SU-DHL-6 (cell line): ENCODE results near the gene NRL.

ENCODE experiments used
- H2AFZ ChIP-seq: fragments of 200-600 bp; sonication (generic); 2 replicates; pipeline ENCODE4 v1.6.1; 2014; ENCODE audit warnings: low read depth, mild to moderate bottlenecking, moderate library complexity, mixed read lengths, antibody characterized with exemption, low read length; ENCODE audit not compliant: severe bottlenecking
- H3F3A ChIP-seq: fragments of 200-600 bp; shearing (Covaris generic); 2 replicates; pipeline ENCODE4 v1.6.0; 2016; ENCODE audit warnings: antibody characterized with exemption, mild to moderate bottlenecking; ENCODE audit not compliant: insufficient read depth
- H3K27ac ChIP-seq: fragments of 200-600 bp; sonication (generic); 2 replicates; pipeline ENCODE4 v1.5.1; 2016; ENCODE audit warnings: low read depth, mild to moderate bottlenecking, low read length, moderate library complexity, mixed read lengths
- H3K27me3 ChIP-seq: fragments of 200-600 bp; sonication (generic), shearing (Covaris generic); 2 replicates; pipeline ENCODE4 v1.6.0; 2014; ENCODE audit warnings: mild to moderate bottlenecking, low read length
- H3K36me3 ChIP-seq: fragments of 200-600 bp; sonication (generic); 2 replicates; pipeline ENCODE4 v1.6.1; 2014; ENCODE audit warnings: mild to moderate bottlenecking, low read length, mixed read lengths
- H3K4me2 ChIP-seq: fragments of 300-600, 200-600 bp; shearing (Covaris generic), sonication (generic); 2 replicates; pipeline ENCODE4 v1.6.0; 2014; ENCODE audit warnings: low read length, low read depth, mild to moderate bottlenecking; ENCODE audit not compliant: poor library complexity, severe bottlenecking
- H3K4me3 ChIP-seq: fragments of 200-600 bp; sonication (generic); 2 replicates; pipeline ENCODE4 v1.5.1; 2014; ENCODE audit warnings: antibody characterized with exemption, low read length, mild to moderate bottlenecking, mixed read lengths; ENCODE audit not compliant: insufficient read depth, poor library complexity, severe bottlenecking
- H3K79me2 ChIP-seq: fragments of 200-600 bp; sonication (generic); 2 replicates; pipeline ENCODE4 v1.6.1; 2014; ENCODE audit warnings: mild to moderate bottlenecking, low read length, moderate library complexity; ENCODE audit not compliant: insufficient read depth
- H3K9ac ChIP-seq: fragments of 200-600 bp; sonication (generic); 2 replicates; pipeline ENCODE4 v1.7.0; 2014; ENCODE audit warnings: mild to moderate bottlenecking, low read length
- H3K9me2 ChIP-seq: fragments of 200-600 bp; sonication (generic); replicated peaks from 2 replicates; pipeline ENCODE4 v1.6.1; 2014; ENCODE audit warnings: low read length; ENCODE audit not compliant: insufficient read depth
- H3K9me3 ChIP-seq: fragments of 200-600 bp; sonication (generic); 2 replicates; pipeline ENCODE4 v1.6.1; 2014; ENCODE audit warnings: low read length, mixed read lengths; ENCODE audit not compliant: insufficient read depth
- H4K20me1 ChIP-seq: fragments of 200-600 bp; sonication (generic); 2 replicates; pipeline ENCODE4 v1.6.1; 2014; ENCODE audit warnings: low read depth, mild to moderate bottlenecking, antibody characterized with exemption, low read length, moderate library complexity, mixed read lengths
- CTCF ChIP-seq: fragments of 200-600 bp; sonication (generic); IDR thresholded peaks from one replicate; pipeline ENCODE4 v1.5.1; 2017; ENCODE audit warnings: antibody characterized with exemption, mild to moderate bottlenecking, low read length, moderate library complexity; ENCODE audit not compliant: insufficient read depth, poor library complexity, severe bottlenecking
- EZH2phosphoT487 ChIP-seq: fragments of 200-600 bp; sonication (generic), shearing (Covaris generic); conservative IDR thresholded peaks from 2 replicates; pipeline ENCODE4 v1.6.1; 2018; ENCODE audit warnings: mild to moderate bottlenecking, antibody characterized with exemption, low read length, moderate library complexity, mixed read lengths

NRL gene

GRCh38 chr14:24102357-24103048, 12.2 kb downstream of the NRL start:
- no peaks in the 10 kb centered on the region for H3K9me2 ChIP-seq
- TF ChIP-seq CTCF (no peak), EZH2phosphoT487 (no peak)
- H3K9me3 ChIP-seq, result no peaks in the 10 kb centered on the region
- H3K36me3 ChIP-seq, result peaks cover 4% of the 10 kb centered on the region; the same call in 1 of the 2 replicates
- H3K4me3 ChIP-seq, result no peak overlapping the region
- H3K9ac ChIP-seq, result no peak overlapping the region
- H3K4me2 ChIP-seq, result no peak overlapping the region
- no peaks in the 10 kb centered on the region for H3K27me3 ChIP-seq
- H3F3A ChIP-seq, result no peaks in the 10 kb centered on the region
- no peak overlapping the region for H2AFZ ChIP-seq
- no peaks in the 10 kb centered on the region for H3K79me2 ChIP-seq
- no peaks in the 10 kb centered on the region for H4K20me1 ChIP-seq
- H3K27ac ChIP-seq, result no peak overlapping the region

DNA sequence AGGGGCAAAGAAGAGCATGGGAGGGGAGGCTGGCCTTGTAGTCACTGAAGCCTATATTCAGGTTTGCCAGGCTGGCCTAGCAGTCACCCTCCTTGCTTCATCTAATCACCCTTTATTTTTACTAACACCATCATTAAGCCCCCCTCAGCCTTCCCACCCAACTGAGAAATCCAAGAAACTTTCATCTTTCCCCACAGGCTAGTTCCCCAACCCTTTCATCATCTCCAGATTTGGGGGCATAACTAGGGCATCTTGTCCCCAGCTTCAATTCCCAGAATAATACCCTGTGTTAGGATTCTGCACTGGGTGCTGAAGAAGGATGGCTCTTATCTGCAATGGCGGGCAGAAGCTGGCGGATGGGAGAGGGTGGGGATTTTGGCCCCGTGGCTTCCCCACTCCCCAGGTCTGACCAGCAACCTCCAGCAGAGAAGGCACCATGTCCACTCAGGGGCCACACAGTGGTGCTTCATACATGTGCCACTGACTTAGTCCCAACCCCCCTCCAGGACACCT, 13.7 kb downstream of the NRL start:
- TF ChIP-seq CTCF, result no peak
- no peak for TF ChIP-seq EZH2phosphoT487
- Histone ChIP-seq H3K4me2 (no peak overlapping the region), H2AFZ (no peak overlapping the region), H3K9me2 (no peaks in the 10 kb centered on the region), H4K20me1 (no peaks in the 10 kb centered on the region), H3K27me3 (no peaks in the 10 kb centered on the region), H3K4me3 (no peak overlapping the region), H3K36me3 (peaks cover 4% of the 10 kb centered on the region; the same call in 1 of the 2 replicates), H3K9ac (no peak overlapping the region), H3K79me2 (no peaks in the 10 kb centered on the region), H3K9me3 (no peaks in the 10 kb centered on the region), H3F3A (no peaks in the 10 kb centered on the region), H3K27ac (no peak overlapping the region)

DNA sequence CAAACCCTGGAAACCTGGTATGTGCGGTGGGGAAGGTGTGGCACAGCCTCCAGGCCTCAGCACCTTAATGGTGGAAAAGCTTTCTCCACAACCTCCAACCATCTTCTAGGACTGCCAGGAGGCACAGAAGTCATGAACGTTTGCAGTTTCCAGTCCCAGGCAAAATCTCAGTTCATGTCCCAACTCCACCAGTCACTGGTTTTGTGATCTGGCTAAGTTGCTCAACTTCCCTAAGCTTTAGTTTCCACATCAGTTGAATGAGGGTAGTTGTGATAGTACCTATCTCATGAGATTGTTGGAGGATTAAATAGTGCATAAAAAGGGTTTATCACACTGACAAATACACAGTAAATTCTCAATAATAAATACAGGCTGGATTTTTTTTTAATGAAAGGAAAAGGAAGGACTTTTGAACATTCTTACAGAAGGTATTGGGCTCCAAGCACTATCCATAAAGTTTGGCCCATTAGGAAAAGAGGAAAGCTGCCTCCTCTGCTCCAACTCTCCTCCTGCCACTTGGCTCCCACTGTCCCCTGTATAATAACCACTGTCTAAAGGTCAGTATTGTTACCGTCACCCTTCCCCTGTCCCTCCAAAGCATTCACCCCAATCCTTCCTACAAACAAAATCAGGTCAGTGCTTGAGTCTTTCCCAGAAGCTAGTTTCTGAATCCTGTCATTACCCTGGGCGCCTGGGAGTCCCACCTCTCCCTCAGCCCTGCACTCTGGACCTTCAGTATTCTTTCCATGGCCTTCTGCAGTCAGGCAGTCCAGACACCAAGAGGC, 14.4 kb downstream of the NRL start:
- H3K27ac ChIP-seq, result no peak overlapping the region
- peaks cover 4% of the 10 kb centered on the region; the same call in 1 of the 2 replicates for H3K36me3 ChIP-seq
- H3K9ac ChIP-seq, result no peak overlapping the region
- no peak overlapping the region for H2AFZ ChIP-seq
- H3K9me3 ChIP-seq, result no peaks in the 10 kb centered on the region
- TF ChIP-seq CTCF (no peak), EZH2phosphoT487 (no peak)
- H3F3A ChIP-seq, result peaks cover 5% of the 10 kb centered on the region; the same call in 1 of the 2 replicates
- H4K20me1 ChIP-seq, result no peaks in the 10 kb centered on the region
- no peak overlapping the region for H3K4me2 ChIP-seq
- H3K4me3 ChIP-seq, result no peak overlapping the region
- H3K27me3 ChIP-seq, result no peaks in the 10 kb centered on the region
- no peaks in the 10 kb centered on the region for H3K79me2 ChIP-seq
- H3K9me2 ChIP-seq, result no peaks in the 10 kb centered on the region
